ENCODE measurements around the gene CEP97. TPM values are rescaled to one million over a fixed set of nuclear protein-coding genes. Genes with fewer than 3 reads are reported as not detected.
A peak's percentile ranks its signal among the peaks of the same experiment; 100 is the strongest.
"Not testable (repeated sequence)": the region's sequence is repeated elsewhere in the genome, so short reads cannot be mapped to it uniquely, and the experiment has no call there.

Gene CEP97
- polyA plus RNA-seq, 5 donors = 10.3 to 22.6 (median 18.8) TPM

GRCh38 chr3:101701696-101702634, 22.4 kb upstream of the CEP97 start:
- DNase-seq = no peak

GRCh38 chr3:101702726-101703125, 21.7 kb upstream of the CEP97 start:
- no peak for DNase-seq

GRCh38 chr3:101703169-101703568, 21.2 kb upstream of the CEP97 start:
- no peak for DNase-seq

- not testable (repeated sequence) for DNase-seq
These were observed 19.8 kb upstream of the CEP97 start for GRCh38 chr3:101704639-101705038.

GRCh38 chr3:101709126-101709525, 15.3 kb upstream of the CEP97 start:
- no peak for DNase-seq

GRCh38 chr3:101718455-101718854, 6.0 kb upstream of the CEP97 start:
- no peak for DNase-seq

GRCh38 chr3:101719604-101720185, 4.7 kb upstream of the CEP97 start:
- DNase-seq = no peak

- DNase-seq = no peak
These were observed 3.3 kb upstream of the CEP97 start for GRCh38 chr3:101720851-101721840.

GRCh38 chr3:101722394-101723173, 1.8 kb upstream of the CEP97 start:
- no peak for DNase-seq

GRCh38 chr3:101725194-101725889, 928 bp downstream of the CEP97 start:
- DNase-seq = peak in 1 of 2 donors; percentile 49

- no peak for DNase-seq
These were observed 1.5 kb downstream of the CEP97 start for GRCh38 chr3:101725890-101726275.

GRCh38 chr3:101729586-101729985, 5.2 kb downstream of the CEP97 start:
- DNase-seq = no peak

- no peak for DNase-seq
These were observed 6.4 kb downstream of the CEP97 start for GRCh38 chr3:101730839-101731238.

GRCh38 chr3:101732240-101732641, 7.8 kb downstream of the CEP97 start:
- DNase-seq = no peak

- no peak for DNase-seq
These were observed 11.4 kb downstream of the CEP97 start for GRCh38 chr3:101735833-101736232.

GRCh38 chr3:101741914-101742313, 17.5 kb downstream of the CEP97 start:
- DNase-seq = not testable (repeated sequence)

- no peak for DNase-seq
These were observed 20.4 kb downstream of the CEP97 start for GRCh38 chr3:101744811-101745210.

- DNase-seq = not testable (repeated sequence)
These were observed 21.5 kb downstream of the CEP97 start for GRCh38 chr3:101745934-101746333.

GRCh38 chr3:101753386-101754113, 29.1 kb downstream of the CEP97 start:
- DNase-seq = not testable (repeated sequence)

- DNase-seq = no peak
These were observed 33.8 kb downstream of the CEP97 start for GRCh38 chr3:101758224-101758623.

All from right lung (tissue), 5 donors.